ENCODE measurements around the gene KLF2.

Gene KLF2

GRCh38 chr19:16325161-16325527 lies 518 bp downstream of the KLF2 start:
- Histone ChIP-seq H3K9ac (ENCODE audit: low read length) (no peak overlapping the region), H2AFZ (ENCODE audit: low read length) (no peak overlapping the region), H3K27ac (ENCODE audit: low read depth, low read length, poor library complexity, severe bottlenecking) (no peak overlapping the region), H3K36me3 (ENCODE audit: insufficient read depth, low read length) (no peaks in the 10 kb centered on the region), H3K27me3 (ENCODE audit: insufficient read depth, low read length) (peaks cover 18% of the 10 kb centered on the region), H3K4me1 (ENCODE audit: insufficient read depth, low read length, severe bottlenecking) (peaks cover 15% of the 10 kb centered on the region), H3F3A (ENCODE audit: insufficient read depth, low read length) (no peaks in the 10 kb centered on the region), H3K79me2 (ENCODE audit: insufficient read depth, low read length) (no peaks in the 10 kb centered on the region), H4K20me1 (ENCODE audit: insufficient read depth, low read length) (no peaks in the 10 kb centered on the region), H3K9me2 (ENCODE audit: low read depth, low read length) (no peaks in the 10 kb centered on the region), H3K4me2 (ENCODE audit: low read length) (peak overlapping the region; percentile 78), H3K9me3 (ENCODE audit: low read length) (no peaks in the 10 kb centered on the region), H3K4me3 (ENCODE audit: low read depth, low read length, poor library complexity, severe bottlenecking) (peak overlapping the region; percentile 56)
- TF ChIP-seq EZH2 (IDR thresholded peaks at IDR 0.05; ENCODE audit: borderline replicate concordance, low read length) (no peak), CTCF (IDR thresholded peaks at IDR 0.05; ENCODE audit: low read length) (peak; percentile 42)

GRCh38 chr19:16325641-16326400 lies 1.2 kb downstream of the KLF2 start:
- Histone ChIP-seq H3K9me2 (ENCODE audit: low read depth, low read length) (no peaks in the 10 kb centered on the region), H4K20me1 (ENCODE audit: insufficient read depth, low read length) (no peaks in the 10 kb centered on the region), H3K27ac (ENCODE audit: low read depth, low read length, poor library complexity, severe bottlenecking) (no peak overlapping the region), H3K27me3 (ENCODE audit: insufficient read depth, low read length) (peaks cover 18% of the 10 kb centered on the region), H3K79me2 (ENCODE audit: insufficient read depth, low read length) (no peaks in the 10 kb centered on the region), H3K4me1 (ENCODE audit: insufficient read depth, low read length, severe bottlenecking) (peaks cover 15% of the 10 kb centered on the region), H3K9ac (ENCODE audit: low read length) (no peak overlapping the region), H3F3A (ENCODE audit: insufficient read depth, low read length) (no peaks in the 10 kb centered on the region), H3K9me3 (ENCODE audit: low read length) (no peaks in the 10 kb centered on the region), H3K36me3 (ENCODE audit: insufficient read depth, low read length) (no peaks in the 10 kb centered on the region), H3K4me3 (ENCODE audit: low read depth, low read length, poor library complexity, severe bottlenecking) (no peak overlapping the region), H3K4me2 (ENCODE audit: low read length) (peak overlapping the region; percentile 26; the same call in 1 of the 2 replicates), H2AFZ (ENCODE audit: low read length) (no peak overlapping the region)
- TF ChIP-seq EZH2 (IDR thresholded peaks at IDR 0.05; ENCODE audit: borderline replicate concordance, low read length) (no peak), CTCF (IDR thresholded peaks at IDR 0.05; ENCODE audit: low read length) (no peak)

- Histone ChIP-seq H2AFZ (ENCODE audit: low read length) (no peak overlapping the region), H3K4me2 (ENCODE audit: low read length) (no peak overlapping the region), H3F3A (ENCODE audit: insufficient read depth, low read length) (no peaks in the 10 kb centered on the region), H3K27ac (ENCODE audit: low read depth, low read length, poor library complexity, severe bottlenecking) (no peak overlapping the region), H3K4me1 (ENCODE audit: insufficient read depth, low read length, severe bottlenecking) (peaks cover 15% of the 10 kb centered on the region), H3K4me3 (ENCODE audit: low read depth, low read length, poor library complexity, severe bottlenecking) (no peak overlapping the region), H3K36me3 (ENCODE audit: insufficient read depth, low read length) (no peaks in the 10 kb centered on the region), H3K9me2 (ENCODE audit: low read depth, low read length) (no peaks in the 10 kb centered on the region), H4K20me1 (ENCODE audit: insufficient read depth, low read length) (no peaks in the 10 kb centered on the region), H3K9me3 (ENCODE audit: low read length) (no peaks in the 10 kb centered on the region), H3K9ac (ENCODE audit: low read length) (no peak overlapping the region), H3K27me3 (ENCODE audit: insufficient read depth, low read length) (peaks cover 18% of the 10 kb centered on the region), H3K79me2 (ENCODE audit: insufficient read depth, low read length) (no peaks in the 10 kb centered on the region)
- TF ChIP-seq CTCF (IDR thresholded peaks at IDR 0.05; ENCODE audit: low read length) (no peak), EZH2 (IDR thresholded peaks at IDR 0.05; ENCODE audit: borderline replicate concordance, low read length) (no peak)
These were observed 2.0 kb downstream of the KLF2 start for GRCh38 chr19:16326401-16327168.

Data from OCI-LY1 (cell line).